Measurements from ENCODE around the gene KRTAP10-12. TPM values are rescaled to one million over a fixed set of nuclear protein-coding genes. Genes with fewer than 3 reads are reported as not detected.

The KRTAP10-12 gene
- total and polyA plus RNA-seq, 10 of the 15 experiments (the other 5 are each of a cell fraction or from before 2014, with no cell fraction given), result not detected

GRCh38 chr21:44701541-44701940 lies 4.6 kb downstream of the KRTAP10-12 start:
- no peaks in the 10 kb centered on the region for H3K4me1 ChIP-seq (ENCODE audit: control insufficient read depth, insufficient read depth, low read length)
- FAIRE-seq (no peak), DNase-seq (ENCODE audit: low read depth, low spot score) (no peak), ATAC-seq (no peak)
- no peak overlapping the region for H2AFZ ChIP-seq (ENCODE audit: control insufficient read depth, low read depth, low read length)
- POLR2A ChIA-PET, result interaction anchor here (0.6 kb wide), 1 partner anchor 1021 kb away, joined by 4 read pairs; no protein-coding TSS in a partner anchor
- H3K9me3 ChIP-seq (replicated peaks; ENCODE audit: control insufficient read depth, insufficient read depth, low read length), result peaks cover 6% of the 10 kb centered on the region; the same call in 1 of the 3 replicates
- BruUV-seq (replicated peaks), result no TSS peak
- no peak overlapping the region for H3K27ac ChIP-seq (ENCODE audit: control insufficient read depth, insufficient read depth)
- in situ Hi-C loops (cut with MboI) (no loop called here), intact Hi-C loops (cut with micrococcal nuclease; ENCODE audit: unreplicated experiment) (no loop called here)
- RAD21 ChIA-PET (ENCODE audit: unreplicated experiment), result no interaction called here
- WGBS (ENCODE audit: insufficient coverage, insufficient replicate concordance, low lambda C conversion rate, missing lambda C conversion rate), result 27% methylated on average over 12 of the region's 12 CpGs
- H4K20me1 ChIP-seq (ENCODE audit: control insufficient read depth, insufficient read depth), result no peaks in the 10 kb centered on the region
- H3K9ac ChIP-seq (ENCODE audit: control insufficient read depth, insufficient read depth, low read length), result no peak overlapping the region
- H3K36me3 ChIP-seq (ENCODE audit: control insufficient read depth in 2 of 2, insufficient read depth in 2 of 2, low read length in 1 of 2), result no peaks in the 10 kb centered on the region
- H3K4me3 ChIP-seq, result no peak overlapping the region
- H3K4me2 ChIP-seq (ENCODE audit: control insufficient read depth, insufficient read depth), result no peak overlapping the region
- SMC1A ChIA-PET (ENCODE audit: uncharacterized antibody, unreplicated experiment), result no interaction called here
- CTCF ChIA-PET, result no interaction called here
- peaks cover 2 to 5% of the 10 kb centered on the region in 2 experiments; a peak in 3 of 4 replicates for H3K27me3 ChIP-seq (replicated peaks in 1 of 2; ENCODE audit: control insufficient read depth in 2 of 2, insufficient read depth in 2 of 2, low read length in 1 of 2)
- H3K79me2 ChIP-seq (ENCODE audit: control insufficient read depth, insufficient read depth, low read length), result no peaks in the 10 kb centered on the region
- no peak for TF ChIP-seq BRCA1 (IDR thresholded peaks at IDR 0.05; ENCODE audit: low read depth, low read length)
- no peak for TF ChIP-seq HDAC6 (IDR thresholded peaks at IDR 0.05; ENCODE audit: unreplicated experiment)
- TF ChIP-seq ZBTB40 (IDR thresholded peaks at IDR 0.05; ENCODE audit: borderline replicate concordance), result no peak
- no peak for TF ChIP-seq TCF12 (IDR thresholded peaks at IDR 0.05; ENCODE audit: low read depth, low read length)
- no peak for TF ChIP-seq SRF (IDR thresholded peaks at IDR 0.05; ENCODE audit: low read depth in 2 of 2, low read length in 2 of 2)
- no peak for TF ChIP-seq NR2C2 (IDR thresholded peaks at IDR 0.05; ENCODE audit: borderline replicate concordance, control insufficient read depth, insufficient read length, low read depth)
- TF ChIP-seq REST (IDR thresholded peaks at IDR 0.05; ENCODE audit: low read depth, low read length), result no peak
- no peak for TF ChIP-seq NR2C1 (IDR thresholded peaks at IDR 0.05)
- TF ChIP-seq CHD4 (IDR thresholded peaks at IDR 0.05), result no peak
- TF ChIP-seq POLR2AphosphoS5 (IDR thresholded peaks at IDR 0.05; ENCODE audit: low read length), result no peak
- no peak for TF ChIP-seq RELB (IDR thresholded peaks at IDR 0.05; ENCODE audit: low read depth)
- TF ChIP-seq IRF5 (IDR thresholded peaks at IDR 0.05; ENCODE audit: borderline replicate concordance), result no peak
